ENCODE measurements around the gene LCORL. TPM values are rescaled to one million over a fixed set of nuclear protein-coding genes. Genes with fewer than 3 reads are reported as not detected.

The LCORL gene
- total RNA-seq, 1 experiment from 2014 or later, result 15.5 TPM

- H3K56ac ChIP-seq (ENCODE audit: insufficient read length, low read depth, low read length), result no peak overlapping the region
- no peak overlapping the region for H2BK15ac ChIP-seq (ENCODE audit: low read depth, low read length)
- no peaks in the 10 kb centered on the region for H3K79me2 ChIP-seq (ENCODE audit: insufficient read depth, low read length)
- no peak overlapping the region for H2BK120ac ChIP-seq (ENCODE audit: low read depth, low read length, poor library complexity, severe bottlenecking)
- no peaks in the 10 kb centered on the region for H3K79me1 ChIP-seq (ENCODE audit: insufficient read depth, low read depth, low read length, poor library complexity, severe bottlenecking)
- no peak overlapping the region for H3K14ac ChIP-seq (ENCODE audit: insufficient read depth, low read length)
- no peak overlapping the region for H3K4ac ChIP-seq (ENCODE audit: low read depth, low read length)
- H2AK5ac ChIP-seq (ENCODE audit: insufficient read length, low read length), result no peak overlapping the region
- no peak overlapping the region for H3K27ac ChIP-seq (ENCODE audit: insufficient read length, low read depth, low read length)
- H3K18ac ChIP-seq (ENCODE audit: insufficient read length, low read depth, low read length), result no peak overlapping the region
- TF ChIP-seq, protein P1, sequence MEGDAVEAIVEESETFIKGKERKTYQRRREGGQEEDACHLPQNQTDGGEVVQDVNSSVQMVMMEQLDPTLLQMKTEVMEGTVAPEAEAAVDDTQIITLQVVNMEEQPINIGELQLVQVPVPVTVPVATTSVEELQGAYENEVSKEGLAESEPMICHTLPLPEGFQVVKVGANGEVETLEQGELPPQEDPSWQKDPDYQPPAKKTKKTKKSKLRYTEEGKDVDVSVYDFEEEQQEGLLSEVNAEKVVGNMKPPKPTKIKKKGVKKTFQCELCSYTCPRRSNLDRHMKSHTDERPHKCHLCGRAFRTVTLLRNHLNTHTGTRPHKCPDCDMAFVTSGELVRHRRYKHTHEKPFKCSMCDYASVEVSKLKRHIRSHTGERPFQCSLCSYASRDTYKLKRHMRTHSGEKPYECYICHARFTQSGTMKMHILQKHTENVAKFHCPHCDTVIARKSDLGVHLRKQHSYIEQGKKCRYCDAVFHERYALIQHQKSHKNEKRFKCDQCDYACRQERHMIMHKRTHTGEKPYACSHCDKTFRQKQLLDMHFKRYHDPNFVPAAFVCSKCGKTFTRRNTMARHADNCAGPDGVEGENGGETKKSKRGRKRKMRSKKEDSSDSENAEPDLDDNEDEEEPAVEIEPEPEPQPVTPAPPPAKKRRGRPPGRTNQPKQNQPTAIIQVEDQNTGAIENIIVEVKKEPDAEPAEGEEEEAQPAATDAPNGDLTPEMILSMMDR (conservative IDR thresholded peaks at IDR 0.05), result no peak
- no peak overlapping the region for H3T11ph ChIP-seq (ENCODE audit: low read length)
- H4K91ac ChIP-seq (ENCODE audit: insufficient read length, low read depth, low read length), result no peak overlapping the region
- Mint-ChIP-seq H3K9me3 (no peaks in the 10 kb centered on the region; a peak in 1 of 5 replicates), H3K4me1 (no peaks in the 10 kb centered on the region), H3K4me3 (no peak overlapping the region), H3K27me3 (ENCODE audit: low read depth) (no peaks in the 10 kb centered on the region), H3K36me3 (ENCODE audit: insufficient read depth in 1 of 3, low read depth in 3 of 3) (peaks cover 13 to 18% (median 13%) of the 10 kb centered on the region in 3 experiments; a peak in 6 of 7 replicates), H3K27ac (no peak overlapping the region)
- no peak overlapping the region for H2BK12ac ChIP-seq (ENCODE audit: insufficient read length, low read depth, low read length)
- no peak overlapping the region for H2AFZ ChIP-seq (ENCODE audit: low read length)
- H3K23ac ChIP-seq (ENCODE audit: insufficient read length, low read depth, low read length), result no peak overlapping the region
- no peaks in the 10 kb centered on the region for H3K4me1 ChIP-seq (ENCODE audit: insufficient read depth, low read length)
- WGBS (ENCODE audit: extremely low coverage, insufficient read length, low lambda C conversion rate), result no CpG with 5 or more reads among the region's 1 CpG
- H3K9me3 ChIP-seq (ENCODE audit: control insufficient read depth, low read depth, low read length), result no peaks in the 10 kb centered on the region
- no peak overlapping the region for H3K9ac ChIP-seq (ENCODE audit: extremely low read depth, insufficient read length, low read length)
- H2BK20ac ChIP-seq (ENCODE audit: low read depth, low read length, poor library complexity, severe bottlenecking), result no peak overlapping the region
- no peak overlapping the region for H4K8ac ChIP-seq (replicated peaks; ENCODE audit: insufficient read length, low read depth, low read length)
- H3K23me2 ChIP-seq (ENCODE audit: insufficient read length, low read depth, low read length, poor library complexity, severe bottlenecking), result no peaks in the 10 kb centered on the region
- no peak overlapping the region for H3K4me2 ChIP-seq (ENCODE audit: insufficient read depth, insufficient read length, low read length)
- no peaks in the 10 kb centered on the region for H3K27me3 ChIP-seq (ENCODE audit: insufficient read depth, low read length)
- no peaks in the 10 kb centered on the region for H4K20me1 ChIP-seq (ENCODE audit: control insufficient read depth, insufficient read depth, insufficient read length)
- H2BK5ac ChIP-seq (ENCODE audit: insufficient read length, low read length), result no peak overlapping the region
- DNase-seq, result no peak
- H4K5ac ChIP-seq (ENCODE audit: insufficient read length, low read depth, low read length), result no peak overlapping the region
These were observed 226.8 kb downstream of the LCORL start for GRCh38 chr4:17794730-17795129.

Other genes starting within 250 kb of the LCORL start
- gene FAM184B, start 240.1 kb downstream of the LCORL start, total RNA-seq (2021), result 0.07 and 0.09 TPM in 2 replicates
- gene DCAF16, start 211.0 kb downstream of the LCORL start, total RNA-seq (2021), result 46.2 and 51.1 TPM in 2 replicates
- gene NCAPG, start 210.8 kb downstream of the LCORL start, total RNA-seq (2021), result 42.3 and 48.8 TPM in 2 replicates

Data from H9 (cell line).